ENCODE data around the gene OGFOD2. TPM values are rescaled to one million over a fixed set of nuclear protein-coding genes. Genes with fewer than 3 reads are reported as not detected.

OGFOD2 gene
- total and polyA plus RNA-seq, 9 of the 15 experiments (the other 6 are each of a cell fraction or from before 2014, with no cell fraction given): 1.4 to 111 (median 18.5) TPM

- TF ChIP-seq NFYB (IDR thresholded peaks at IDR 0.05; ENCODE audit: extremely low read depth, insufficient read length) (no peak), MTA3 (IDR thresholded peaks at IDR 0.05; ENCODE audit: borderline replicate concordance) (0 out of 2 replicates have a peak, but pooled peaks have one; percentile 43), ZNF695 (CRISPR knock-in tag; IDR thresholded peaks at IDR 0.05) (no peak), MYC (IDR thresholded peaks at IDR 0.05; ENCODE audit: low read depth, low read length) (peak; percentile 44; the same call in 1 of the 2 replicates), MYC (CRISPR knock-in tag; IDR thresholded peaks at IDR 0.05; ENCODE audit: borderline replicate concordance, low read depth) (no peak), CC2D1A (IDR thresholded peaks at IDR 0.05) (peak; percentile 66; the same call in 1 of the 2 replicates), RAD21 (CRISPR knock-in tag; conservative IDR thresholded peaks at IDR 0.05 in 1 of 2, IDR thresholded peaks at IDR 0.05 in 1 of 2) (peak; percentile 96), TFAP4 (CRISPR knock-in tag; IDR thresholded peaks at IDR 0.05; ENCODE audit: borderline replicate concordance) (peak; percentile 69; the same call in 1 of the 2 replicates), ZKSCAN8 (CRISPR knock-in tag; IDR thresholded peaks at IDR 0.05) (peak; percentile 100), MAZ (CRISPR knock-in tag; conservative IDR thresholded peaks at IDR 0.05 in 1 of 2, IDR thresholded peaks at IDR 0.05 in 1 of 2) (peak in 1 of 2 experiments; percentile 53; a peak in 1 of 4 replicates), SIN3B (IDR thresholded peaks at IDR 0.05; ENCODE audit: low read depth) (0 out of 2 replicates have a peak, but pooled peaks have one; percentile 11), NKRF (IDR thresholded peaks at IDR 0.05; ENCODE audit: borderline replicate concordance) (no peak), ZNF57 (CRISPR knock-in tag; IDR thresholded peaks at IDR 0.05) (no peak), ZNF318 (IDR thresholded peaks at IDR 0.05; ENCODE audit: borderline replicate concordance in 1 of 2, low read depth in 1 of 2) (no peak)
Measured at GRCh38 chr12:122951979-122952892, 22.8 kb upstream of the OGFOD2 start (continued).

Data from K562 (cell line).